HEK293 (cell line): ENCODE data around the gene GCSH.

Source experiments
- CTCF ChIA-PET: fragments of 350-600 bp; formaldehyde crosslinking; extraction: SDS; loops from one replicate; lab custom pipeline; 2021; ENCODE audit warnings: antibody characterized with exemption; lab: Yijun Ruan, JAX
- POLR2A ChIA-PET: fragments of 300-600 bp; formaldehyde crosslinking; extraction: SDS; loops from one replicate; lab custom pipeline; 2020; ENCODE audit warnings: antibody characterized with exemption, inconsistent platforms; lab: Yijun Ruan, JAX
- H3K27ac ChIP-seq: fragments of 200-500 bp; sonication (Bioruptor generic); 2 replicates; pipeline ENCODE4 v1.5.1; 2014; ENCODE audit warnings: low read depth, low read length, control low read depth, inconsistent platforms; ENCODE audit errors: extremely low read depth
- H3K36me3 ChIP-seq, 2 experiments: fragments of 200-500 bp in 1 of 2; sonication (Bioruptor generic) in 1 of 2; 1 replicate in 1 of 2; 2 replicates in 1 of 2; pipeline ENCODE4 v1.5.1; 2014 to 2017; ENCODE audit warnings: inconsistent platforms in 2 of 2, low read length in 2 of 2; ENCODE audit not compliant: control insufficient read depth in 2 of 2, insufficient read depth in 1 of 2
- H3K4me1 ChIP-seq: fragments of 200-500 bp; sonication (Bioruptor generic); 2 replicates; pipeline ENCODE4 v1.5.1; 2014; ENCODE audit warnings: mild to moderate bottlenecking, low read length, inconsistent platforms; ENCODE audit not compliant: control insufficient read depth, insufficient read depth
- H3K4me3 ChIP-seq: 2 replicates; pipeline ENCODE4 v1.5.1; 2011; ENCODE audit warnings: low read depth, mild to moderate bottlenecking, control low read depth, low read length, moderate library complexity
- H3K9me3 ChIP-seq: fragments of 200-500 bp; sonication (Bioruptor generic); 2 replicates; pipeline ENCODE4 v1.5.1; 2014; ENCODE audit warnings: low read depth, low read length, inconsistent platforms; ENCODE audit not compliant: control insufficient read depth, insufficient read depth
- BCL6B ChIP-seq: fragments of 450-650 bp; formaldehyde crosslinking; IDR thresholded peaks from 2 replicates; pipeline ENCODE4 v1.5.1; 2017; ENCODE audit warnings: missing biosample characterization, missing genetic modification characterization
- EGR2 ChIP-seq: fragments of 450-650 bp; formaldehyde crosslinking; IDR thresholded peaks from 2 replicates; pipeline ENCODE4 v1.5.1; 2016; ENCODE audit warnings: low read depth, missing biosample characterization, missing genetic modification characterization
- GLI4 ChIP-seq: fragments of 450-650 bp; formaldehyde crosslinking; IDR thresholded peaks from 2 replicates; pipeline ENCODE4 v1.5.1; 2016; ENCODE audit warnings: missing biosample characterization, missing genetic modification characterization
- IKZF3 ChIP-seq: fragments of 450-650 bp; IDR thresholded peaks from 2 replicates; pipeline ENCODE4 v1.5.0; 2018; ENCODE audit warnings: missing biosample characterization, mild to moderate bottlenecking, missing genetic modification characterization, moderate library complexity
- KLF7 ChIP-seq: fragments of 450-650 bp; formaldehyde crosslinking; IDR thresholded peaks from 2 replicates; pipeline ENCODE4 v1.5.1; 2016; ENCODE audit warnings: missing biosample characterization, missing genetic modification characterization, borderline replicate concordance
- TCF7L2 ChIP-seq: IDR thresholded peaks from 2 replicates; pipeline ENCODE4 v1.6.1; 2011; ENCODE audit warnings: low read depth, mild to moderate bottlenecking, inconsistent platforms, low read length, moderate library complexity, borderline replicate concordance
- YY2 ChIP-seq: fragments of 450-650 bp; formaldehyde crosslinking; IDR thresholded peaks from 2 replicates; pipeline ENCODE4 v1.5.1; 2016; ENCODE audit warnings: missing biosample characterization, missing genetic modification characterization
- ZBTB1 ChIP-seq: fragments of 450-650 bp; formaldehyde crosslinking; IDR thresholded peaks from 2 replicates; pipeline ENCODE4 v1.5.1; 2016; ENCODE audit warnings: missing biosample characterization, missing genetic modification characterization
- ZFHX2 ChIP-seq: fragments of 450-650 bp; formaldehyde crosslinking; conservative IDR thresholded peaks from 2 replicates; pipeline ENCODE4 v1.5.1; 2016; ENCODE audit warnings: missing biosample characterization, missing genetic modification characterization
- ZFP3 ChIP-seq: fragments of 450-650 bp; formaldehyde crosslinking; IDR thresholded peaks from 2 replicates; pipeline ENCODE4 v1.5.1; 2016; ENCODE audit warnings: low read depth, missing biosample characterization, missing genetic modification characterization
- ZFP69B ChIP-seq: fragments of 450-650 bp; formaldehyde crosslinking; IDR thresholded peaks from 2 replicates; pipeline ENCODE4 v1.5.1; 2016; ENCODE audit warnings: missing biosample characterization, missing genetic modification characterization
- ZNF114 ChIP-seq: fragments of 450-650 bp; formaldehyde crosslinking; IDR thresholded peaks from 2 replicates; pipeline ENCODE4 v1.5.0; 2017; ENCODE audit warnings: missing biosample characterization, missing genetic modification characterization
- ZNF184 ChIP-seq: fragments of 450-650 bp; IDR thresholded peaks from 2 replicates; pipeline ENCODE4 v1.5.1; 2018; ENCODE audit warnings: missing biosample characterization, mild to moderate bottlenecking, missing genetic modification characterization
- ZNF202 ChIP-seq: fragments of 450-650 bp; formaldehyde crosslinking; IDR thresholded peaks from 2 replicates; pipeline ENCODE4 v1.5.1; 2016; ENCODE audit warnings: missing biosample characterization, missing genetic modification characterization, borderline replicate concordance
- ZNF23 ChIP-seq: fragments of 450-650 bp; formaldehyde crosslinking; IDR thresholded peaks from 2 replicates; pipeline ENCODE4 v1.5.1; 2016; ENCODE audit warnings: missing biosample characterization, missing genetic modification characterization, borderline replicate concordance
- ZNF239 ChIP-seq: fragments of 450-650 bp; formaldehyde crosslinking; IDR thresholded peaks from 2 replicates; pipeline ENCODE4 v1.5.1; 2016; ENCODE audit warnings: missing biosample characterization, missing genetic modification characterization
- ZNF324 ChIP-seq: fragments of 450-650 bp; formaldehyde crosslinking; IDR thresholded peaks from 2 replicates; pipeline ENCODE4 v1.5.1; 2016; ENCODE audit warnings: missing biosample characterization, missing genetic modification characterization
- ZNF341 ChIP-seq: fragments of 450-650 bp; formaldehyde crosslinking; IDR thresholded peaks from 2 replicates; pipeline ENCODE4; 2016; ENCODE audit warnings: low read depth, missing biosample characterization, missing genetic modification characterization
- ZNF350 ChIP-seq: fragments of 450-650 bp; formaldehyde crosslinking; IDR thresholded peaks from 2 replicates; pipeline ENCODE4 v1.5.0; 2017; ENCODE audit warnings: missing biosample characterization, mild to moderate bottlenecking, missing genetic modification characterization
- ZNF394 ChIP-seq: fragments of 450-650 bp; formaldehyde crosslinking; IDR thresholded peaks from 2 replicates; pipeline ENCODE4 v1.5.1; 2016; ENCODE audit warnings: missing biosample characterization, missing genetic modification characterization, mild to moderate bottlenecking, moderate library complexity, borderline replicate concordance
- ZNF423 ChIP-seq: fragments of 450-650 bp; formaldehyde crosslinking; IDR thresholded peaks from 2 replicates; pipeline ENCODE4 v1.5.1; 2016; ENCODE audit warnings: missing biosample characterization, missing genetic modification characterization
- ZNF521 ChIP-seq: fragments of 450-650 bp; formaldehyde crosslinking; IDR thresholded peaks from 2 replicates; pipeline ENCODE4 v1.5.1; 2017; ENCODE audit warnings: missing biosample characterization, mild to moderate bottlenecking, missing genetic modification characterization
- ZNF600 ChIP-seq: fragments of 450-650 bp; formaldehyde crosslinking; IDR thresholded peaks from 2 replicates; pipeline ENCODE4 v1.5.1; 2016; ENCODE audit warnings: missing biosample characterization, missing genetic modification characterization
- ZNF610 ChIP-seq: fragments of 450-650 bp; formaldehyde crosslinking; IDR thresholded peaks from 2 replicates; pipeline ENCODE4 v1.5.1; 2016; ENCODE audit warnings: missing biosample characterization, missing genetic modification characterization, borderline replicate concordance
- ZNF785 ChIP-seq: fragments of 450-650 bp; formaldehyde crosslinking; IDR thresholded peaks from 2 replicates; pipeline ENCODE4 v1.5.1; 2016; ENCODE audit warnings: missing biosample characterization, missing genetic modification characterization
- ZNF843 ChIP-seq: fragments of 450-650 bp; formaldehyde crosslinking; IDR thresholded peaks from 2 replicates; pipeline ENCODE4 v1.5.1; 2016; ENCODE audit warnings: missing biosample characterization, missing genetic modification characterization
- TF ChIP-seq, protein P1 (sequence below): fragments of 450-650 bp; formaldehyde crosslinking; IDR thresholded peaks from 2 replicates; pipeline ENCODE4 v1.5.1; 2016; ENCODE audit warnings: missing biosample characterization, missing genetic modification characterization
- TF ChIP-seq, protein P2 (sequence below): sonication (generic); formaldehyde crosslinking; IDR thresholded peaks from 2 replicates; pipeline ENCODE4 v1.8.1; 2022; ENCODE audit warnings: mild to moderate bottlenecking, moderate library complexity, missing genetic modification reagents

Gene GCSH

GRCh38 chr16:81081014-81081413 lies 15.2 kb downstream of the GCSH start:
- H3K9me3 ChIP-seq = no peaks in the 10 kb centered on the region
- POLR2A ChIA-PET = no interaction called here

DNA sequence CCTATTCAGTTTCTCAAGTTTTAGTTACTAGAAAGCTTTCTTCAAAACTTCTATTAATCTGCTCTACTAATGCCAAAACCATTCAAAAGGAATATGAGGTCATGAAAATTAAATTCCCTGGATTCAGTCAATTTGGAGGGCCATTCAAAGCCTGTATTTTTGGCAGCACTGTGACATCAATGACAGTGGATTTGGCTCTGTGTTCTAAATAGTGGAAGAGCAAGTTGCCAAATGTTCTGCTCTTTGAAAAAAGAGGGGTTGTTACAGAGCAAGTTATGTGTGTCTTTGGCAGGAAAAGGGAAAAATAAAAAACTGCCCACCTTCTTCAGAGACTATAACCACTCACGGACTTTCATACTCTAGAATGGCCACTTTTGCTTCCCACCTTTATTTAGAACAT lies 16.0 kb downstream of the GCSH start:
- ChIA-PET CTCF (no interaction called here), POLR2A (interaction anchor here (0.6 kb wide), 2 partner anchors 17 to 47 kb away, joined by 3 to 8 read pairs; no protein-coding TSS in a partner anchor)
- TF ChIP-seq ZNF23 (tag by site-specific recombination) (no peak), GLI4 (no peak), IKZF3 (no peak), ZNF202 (tag by site-specific recombination) (no peak), ZFP3 (tag by site-specific recombination) (no peak), ZNF114 (tag by site-specific recombination) (no peak), KLF7 (tag by site-specific recombination) (no peak), EGR2 (tag by site-specific recombination) (no peak), ZNF239 (tag by site-specific recombination) (no peak), ZNF324 (no peak), ZNF341 (tag by site-specific recombination) (no peak), TCF7L2 (no peak), YY2 (tag by site-specific recombination) (no peak), ZNF350 (tag by site-specific recombination) (no peak), ZNF184 (tag by site-specific recombination) (no peak)
- TF ChIP-seq, protein P1, sequence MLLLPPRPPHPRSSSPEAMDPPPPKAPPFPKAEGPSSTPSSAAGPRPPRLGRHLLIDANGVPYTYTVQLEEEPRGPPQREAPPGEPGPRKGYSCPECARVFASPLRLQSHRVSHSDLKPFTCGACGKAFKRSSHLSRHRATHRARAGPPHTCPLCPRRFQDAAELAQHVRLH (tag by site-specific recombination) = no peak

More at GRCh38 chr16:81081014-81081413, 15.2 kb downstream of the GCSH start:
- Histone ChIP-seq H3K4me1 (no peaks in the 10 kb centered on the region), H3K27ac (no peak overlapping the region), H3K4me3 (no peak overlapping the region), H3K36me3 (peaks cover 6 to 20% of the 10 kb centered on the region in 2 experiments; a peak in 2 of 3 replicates)
- CTCF ChIA-PET = no interaction called here
- TF ChIP-seq ZNF521 = no peak
- TF ChIP-seq ZFHX2 (tag by site-specific recombination) = no peak
- no peak for TF ChIP-seq ZNF394 (tag by site-specific recombination)
- no peak for TF ChIP-seq ZNF610 (tag by site-specific recombination)
- TF ChIP-seq, protein P2, sequence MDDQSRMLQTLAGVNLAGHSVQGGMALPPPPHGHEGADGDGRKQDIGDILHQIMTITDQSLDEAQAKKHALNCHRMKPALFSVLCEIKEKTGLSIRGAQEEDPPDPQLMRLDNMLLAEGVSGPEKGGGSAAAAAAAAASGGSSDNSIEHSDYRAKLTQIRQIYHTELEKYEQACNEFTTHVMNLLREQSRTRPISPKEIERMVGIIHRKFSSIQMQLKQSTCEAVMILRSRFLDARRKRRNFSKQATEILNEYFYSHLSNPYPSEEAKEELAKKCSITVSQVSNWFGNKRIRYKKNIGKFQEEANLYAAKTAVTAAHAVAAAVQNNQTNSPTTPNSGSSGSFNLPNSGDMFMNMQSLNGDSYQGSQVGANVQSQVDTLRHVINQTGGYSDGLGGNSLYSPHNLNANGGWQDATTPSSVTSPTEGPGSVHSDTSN (CRISPR knock-in tag) = no peak
- TF ChIP-seq ZBTB1 = no peak
- TF ChIP-seq BCL6B (tag by site-specific recombination) = no peak
- TF ChIP-seq ZNF785 = no peak
- no peak for TF ChIP-seq ZNF600
- no peak for TF ChIP-seq ZNF843 (tag by site-specific recombination)
- no peak for TF ChIP-seq ZNF423 (tag by site-specific recombination)
- no peak for TF ChIP-seq ZFP69B

More for the DNA sequence above, 16.0 kb downstream of the GCSH start:
- H3K4me1 ChIP-seq = no peaks in the 10 kb centered on the region
- peaks cover 6 to 17% of the 10 kb centered on the region in 2 experiments; a peak in 2 of 3 replicates for H3K36me3 ChIP-seq
- no peak overlapping the region for H3K27ac ChIP-seq
- no peaks in the 10 kb centered on the region for H3K9me3 ChIP-seq
- no peak overlapping the region for H3K4me3 ChIP-seq
